Lower leg skin (tissue), 3 donors: Measurements from ENCODE around the gene ZBTB16.

Experiments used
- CTCF ChIP-seq, 3 donors: fragments of 450-650 bp; IDR thresholded peaks; one replicate each; pipeline ENCODE4 v1.5.1; 2016; ENCODE audit warnings: antibody characterized with exemption in 3 of 3, mild to moderate bottlenecking in 3 of 3, moderate library complexity in 2 of 3
- POLR2A ChIP-seq, 2 donors: fragments of 450-650 bp; IDR thresholded peaks; one replicate each; pipeline ENCODE4 v1.6.1; 2016 to 2017; ENCODE audit warnings: antibody characterized with exemption in 2 of 2, mild to moderate bottlenecking in 1 of 2, moderate library complexity in 1 of 2

GRCh38 chr11:114264381-114264780 lies 204.9 kb downstream of the ZBTB16 start:
- no peak for TF ChIP-seq CTCF (IDR thresholded peaks at IDR 0.05)
- no peak for TF ChIP-seq POLR2A (IDR thresholded peaks at IDR 0.05)
